Activated CD4-positive, alpha-beta T cell treated with anti-CD3 and anti-CD28 coated beads, Interleukin-2, amount 50 U/mL, for 1 hour (primary cell): ENCODE results near the gene DGKI.

ENCODE experiments used
- DNase-seq: peaks from one replicate; pipeline ENCODE4 v3.0.0-alpha.2; 2020

Gene DGKI

GRCh38 chr7:137395420-137395819 is 451.4 kb downstream of the DGKI start:
- no peak for DNase-seq

GRCh38 chr7:137393570-137393969 is 453.2 kb downstream of the DGKI start:
- DNase-seq, result no peak

- no peak for DNase-seq
Measured at GRCh38 chr7:137390076-137390475, 456.7 kb downstream of the DGKI start.

GRCh38 chr7:137388916-137389315 is 457.9 kb downstream of the DGKI start:
- DNase-seq, result no peak

- no peak for DNase-seq
Measured at GRCh38 chr7:137386966-137387365, 459.8 kb downstream of the DGKI start.

GRCh38 chr7:137381045-137381444 is 465.7 kb downstream of the DGKI start:
- DNase-seq, result no peak

- no peak for DNase-seq
Measured at GRCh38 chr7:137373507-137373906, 473.3 kb downstream of the DGKI start.

- no peak for DNase-seq
Measured at GRCh38 chr7:137371616-137372015, 475.2 kb downstream of the DGKI start.

- DNase-seq, result no peak
Measured at GRCh38 chr7:137366995-137367394, 479.8 kb downstream of the DGKI start.

GRCh38 chr7:137363683-137364082 is 483.1 kb downstream of the DGKI start:
- DNase-seq, result no peak

GRCh38 chr7:137360087-137360679 is 486.6 kb downstream of the DGKI start:
- DNase-seq, result no peak

GRCh38 chr7:137354961-137355360 is 491.8 kb downstream of the DGKI start:
- DNase-seq, result no peak

GRCh38 chr7:137354396-137354795 is 492.4 kb downstream of the DGKI start:
- no peak for DNase-seq

GRCh38 chr7:137351941-137352340 is 494.8 kb downstream of the DGKI start:
- no peak for DNase-seq

- no peak for DNase-seq
Measured at GRCh38 chr7:137345799-137346449, 500.9 kb downstream of the DGKI start.

GRCh38 chr7:137343281-137343841 is 503.4 kb downstream of the DGKI start, which contains the start of gene PTN:
TSS of gene PTN (minus strand) at chr7:137343733. CDS start at chr7:137254973, 88,760 bp downstream.
- DNase-seq, result no peak

GRCh38 chr7:137342828-137343261 is 503.9 kb downstream of the DGKI start:
- no peak for DNase-seq

GRCh38 chr7:137342265-137342664 is 504.5 kb downstream of the DGKI start:
- DNase-seq, result no peak

- DNase-seq, result no peak
Measured at GRCh38 chr7:137337902-137338301, 508.9 kb downstream of the DGKI start.

GRCh38 chr7:137335814-137336213 is 511.0 kb downstream of the DGKI start:
- no peak for DNase-seq

GRCh38 chr7:137331378-137331777 is 515.4 kb downstream of the DGKI start:
- no peak for DNase-seq
